Type B pancreatic cell (in vitro differentiated cells): ENCODE data around the gene ACTL9. TPM values are rescaled to one million over a fixed set of nuclear protein-coding genes. Genes with fewer than 3 reads are reported as not detected.

Experiments used
- DNase-seq: peaks from one replicate; pipeline ENCODE4 v3.0.0; 2021; ENCODE audit warnings: mixed read lengths; ENCODE audit not compliant: unreplicated experiment; ENCODE audit errors: extremely low spot score
- H3K27ac Mint-ChIP-seq: 2 replicates; pipeline ENCODE4 v1.8.0; 2021; ENCODE audit warnings: mild to moderate bottlenecking, mixed read lengths
- H3K27me3 Mint-ChIP-seq: 2 replicates; pipeline ENCODE4 v1.8.0; 2021; ENCODE audit warnings: mixed read lengths
- H3K36me3 Mint-ChIP-seq: 2 replicates; pipeline ENCODE4 v1.8.0; 2021; ENCODE audit warnings: mixed read lengths
- H3K4me1 Mint-ChIP-seq: one replicate; pipeline ENCODE4 v1.8.0; 2021; ENCODE audit warnings: mixed read lengths; ENCODE audit not compliant: unreplicated experiment
- H3K4me3 Mint-ChIP-seq: 2 replicates; pipeline ENCODE4 v1.8.0; 2021; ENCODE audit warnings: mild to moderate bottlenecking, mixed read lengths
- H3K9me3 Mint-ChIP-seq: 2 replicates; pipeline ENCODE4 v1.8.0; 2021; ENCODE audit warnings: mixed read lengths
- CTCF ChIP-seq: fragments of 200-600 bp; sonication (generic); conservative IDR thresholded peaks from 2 replicates; pipeline ENCODE4 v1.5.0; 2021; ENCODE audit warnings: antibody characterized with exemption, mild to moderate bottlenecking
- total RNA-seq: library from RNA; stranded (reverse); gene quantifications from 2 replicates; pipeline ENCODE4 v1.2.1, GENCODE V29; 2021; ENCODE audit warnings: low replicate concordance

The ACTL9 gene
- total RNA-seq, 1 donor from 2014 or later: not detected

GRCh38 chr19:8675066-8675465, 23.5 kb downstream of the ACTL9 start:
- H3K4me3 Mint-ChIP-seq: no peak overlapping the region
- DNase-seq: no peak
- no peaks in the 10 kb centered on the region for H3K36me3 Mint-ChIP-seq
- H3K9me3 Mint-ChIP-seq: peaks cover 10% of the 10 kb centered on the region
- H3K27me3 Mint-ChIP-seq: peaks cover 4% of the 10 kb centered on the region
- H3K27ac Mint-ChIP-seq: no peak overlapping the region
- TF ChIP-seq CTCF: no peak
- no peaks in the 10 kb centered on the region for H3K4me1 Mint-ChIP-seq

- no peak for DNase-seq
- Mint-ChIP-seq H3K27me3 (peaks cover 4% of the 10 kb centered on the region), H3K27ac (no peak overlapping the region), H3K9me3 (peaks cover 7% of the 10 kb centered on the region), H3K4me3 (no peak overlapping the region), H3K36me3 (no peaks in the 10 kb centered on the region), H3K4me1 (no peaks in the 10 kb centered on the region)
- TF ChIP-seq CTCF: no peak
These were observed 25.2 kb downstream of the ACTL9 start for GRCh38 chr19:8673276-8673891.

- no peak for DNase-seq
These were observed 31.7 kb downstream of the ACTL9 start for GRCh38 chr19:8666814-8667405.

GRCh38 chr19:8665468-8666213, 33.0 kb downstream of the ACTL9 start:
- H3K27me3 Mint-ChIP-seq: peaks cover 8% of the 10 kb centered on the region

More at GRCh38 chr19:8666814-8667405, 31.7 kb downstream of the ACTL9 start:
- TF ChIP-seq CTCF: no peak
- Mint-ChIP-seq H3K36me3 (no peaks in the 10 kb centered on the region), H3K27ac (no peak overlapping the region), H3K4me3 (no peak overlapping the region), H3K27me3 (peaks cover 3% of the 10 kb centered on the region), H3K4me1 (no peaks in the 10 kb centered on the region), H3K9me3 (no peaks in the 10 kb centered on the region)

GRCh38 chr19:8664671-8665057, 33.9 kb downstream of the ACTL9 start:
- no peak overlapping the region for H3K27ac Mint-ChIP-seq
- H3K36me3 Mint-ChIP-seq: no peaks in the 10 kb centered on the region
- H3K27me3 Mint-ChIP-seq: peaks cover 8% of the 10 kb centered on the region
- no peaks in the 10 kb centered on the region for H3K4me1 Mint-ChIP-seq
- H3K9me3 Mint-ChIP-seq: no peaks in the 10 kb centered on the region
- DNase-seq: no peak
- no peak for TF ChIP-seq CTCF
- H3K4me3 Mint-ChIP-seq: no peak overlapping the region

More at GRCh38 chr19:8665468-8666213, 33.0 kb downstream of the ACTL9 start:
- Mint-ChIP-seq H3K4me3 (no peak overlapping the region), H3K4me1 (no peaks in the 10 kb centered on the region), H3K9me3 (no peaks in the 10 kb centered on the region), H3K27ac (no peak overlapping the region), H3K36me3 (no peaks in the 10 kb centered on the region)
- TF ChIP-seq CTCF: no peak
- no peak for DNase-seq
